ENCODE data around the gene KCNJ3.

Gene KCNJ3

DNA sequence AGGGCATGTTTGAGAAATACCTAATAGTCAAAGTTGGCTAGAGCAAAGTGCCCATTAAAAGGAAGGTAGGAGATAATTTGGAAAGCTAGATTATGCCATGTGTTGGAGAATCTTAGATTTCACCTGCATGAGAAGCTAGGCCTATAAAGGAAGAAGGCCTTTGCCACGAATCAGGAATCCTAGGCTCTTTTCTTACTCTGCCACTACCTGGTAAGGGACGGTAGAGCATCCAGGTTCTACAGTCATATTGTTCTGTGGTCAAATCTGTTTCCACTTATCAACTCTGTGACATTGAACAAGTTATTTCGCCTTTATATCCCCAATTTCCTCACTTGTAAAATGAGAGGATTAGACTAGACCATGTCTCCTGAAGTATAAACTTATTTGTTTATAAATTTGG lies 3.6 kb upstream of the KCNJ3 start:
- H3K4me3 ChIP-seq (ENCODE audit: control insufficient read depth, low read depth, low read length): no peak overlapping the region
- no peak for DNase-seq (ENCODE audit: low read depth)
- TF ChIP-seq, protein P1, sequence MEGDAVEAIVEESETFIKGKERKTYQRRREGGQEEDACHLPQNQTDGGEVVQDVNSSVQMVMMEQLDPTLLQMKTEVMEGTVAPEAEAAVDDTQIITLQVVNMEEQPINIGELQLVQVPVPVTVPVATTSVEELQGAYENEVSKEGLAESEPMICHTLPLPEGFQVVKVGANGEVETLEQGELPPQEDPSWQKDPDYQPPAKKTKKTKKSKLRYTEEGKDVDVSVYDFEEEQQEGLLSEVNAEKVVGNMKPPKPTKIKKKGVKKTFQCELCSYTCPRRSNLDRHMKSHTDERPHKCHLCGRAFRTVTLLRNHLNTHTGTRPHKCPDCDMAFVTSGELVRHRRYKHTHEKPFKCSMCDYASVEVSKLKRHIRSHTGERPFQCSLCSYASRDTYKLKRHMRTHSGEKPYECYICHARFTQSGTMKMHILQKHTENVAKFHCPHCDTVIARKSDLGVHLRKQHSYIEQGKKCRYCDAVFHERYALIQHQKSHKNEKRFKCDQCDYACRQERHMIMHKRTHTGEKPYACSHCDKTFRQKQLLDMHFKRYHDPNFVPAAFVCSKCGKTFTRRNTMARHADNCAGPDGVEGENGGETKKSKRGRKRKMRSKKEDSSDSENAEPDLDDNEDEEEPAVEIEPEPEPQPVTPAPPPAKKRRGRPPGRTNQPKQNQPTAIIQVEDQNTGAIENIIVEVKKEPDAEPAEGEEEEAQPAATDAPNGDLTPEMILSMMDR (conservative IDR thresholded peaks at IDR 0.05; ENCODE audit: control insufficient read depth, insufficient read depth, low read depth, low read length): no peak

DNA sequence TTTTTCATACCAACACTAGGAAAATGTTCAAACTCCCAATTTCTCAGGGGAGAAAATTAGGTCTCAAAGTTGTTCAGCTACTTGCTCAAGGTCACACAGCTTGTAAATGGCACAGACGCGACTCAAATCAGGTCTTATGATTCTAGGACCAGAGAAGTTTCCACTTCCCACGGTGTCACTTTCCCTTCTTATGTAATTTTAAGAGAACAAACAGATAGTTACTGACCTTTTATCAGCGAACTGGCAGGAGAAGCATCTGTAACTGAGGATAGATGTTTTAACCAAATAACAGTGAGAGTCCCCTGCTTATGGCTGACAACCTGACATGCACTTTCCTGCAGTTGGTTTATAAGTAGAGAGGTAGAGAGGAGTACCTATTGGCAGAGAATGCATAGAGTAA lies 2.1 kb upstream of the KCNJ3 start:
- H3K4me3 ChIP-seq (ENCODE audit: control insufficient read depth, low read depth, low read length): no peak overlapping the region
- no peak for DNase-seq (ENCODE audit: low read depth)
- TF ChIP-seq, protein P1 (conservative IDR thresholded peaks at IDR 0.05; ENCODE audit: control insufficient read depth, insufficient read depth, low read depth, low read length): no peak

DNA sequence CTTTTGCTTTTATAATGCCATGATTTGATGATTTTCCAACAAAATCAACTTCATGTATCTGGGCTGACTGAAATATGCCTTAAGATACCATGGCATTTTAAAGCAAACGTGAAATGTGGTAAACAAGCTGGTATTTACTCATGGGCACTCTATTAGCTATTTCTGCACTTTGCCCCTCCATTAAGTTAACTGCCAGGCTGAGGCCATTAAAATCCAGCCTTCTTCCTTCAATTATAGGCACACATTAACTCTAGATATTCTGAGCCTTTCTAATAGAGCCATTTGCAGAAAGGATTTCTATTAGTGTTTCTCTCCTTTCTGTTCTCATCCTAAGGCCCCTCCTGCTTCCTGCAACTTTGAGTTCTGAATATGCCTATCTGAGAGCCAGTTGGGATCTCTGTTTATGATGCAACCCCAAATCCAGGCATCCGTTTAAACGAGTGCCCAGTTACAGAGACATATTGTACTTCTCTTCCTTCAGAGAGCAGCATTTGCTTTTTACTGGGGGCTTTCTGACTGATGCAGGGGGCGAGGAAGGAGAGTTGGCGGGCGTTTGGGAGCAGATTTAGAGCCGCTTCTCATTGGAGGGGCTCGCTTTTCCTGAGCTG lies 1.6 kb upstream of the KCNJ3 start:
- TF ChIP-seq, protein P1 (conservative IDR thresholded peaks at IDR 0.05; ENCODE audit: control insufficient read depth, insufficient read depth, low read depth, low read length): no peak
- DNase-seq (ENCODE audit: low read depth): no peak
- H3K4me3 ChIP-seq (ENCODE audit: control insufficient read depth, low read depth, low read length): no peak overlapping the region

DNA sequence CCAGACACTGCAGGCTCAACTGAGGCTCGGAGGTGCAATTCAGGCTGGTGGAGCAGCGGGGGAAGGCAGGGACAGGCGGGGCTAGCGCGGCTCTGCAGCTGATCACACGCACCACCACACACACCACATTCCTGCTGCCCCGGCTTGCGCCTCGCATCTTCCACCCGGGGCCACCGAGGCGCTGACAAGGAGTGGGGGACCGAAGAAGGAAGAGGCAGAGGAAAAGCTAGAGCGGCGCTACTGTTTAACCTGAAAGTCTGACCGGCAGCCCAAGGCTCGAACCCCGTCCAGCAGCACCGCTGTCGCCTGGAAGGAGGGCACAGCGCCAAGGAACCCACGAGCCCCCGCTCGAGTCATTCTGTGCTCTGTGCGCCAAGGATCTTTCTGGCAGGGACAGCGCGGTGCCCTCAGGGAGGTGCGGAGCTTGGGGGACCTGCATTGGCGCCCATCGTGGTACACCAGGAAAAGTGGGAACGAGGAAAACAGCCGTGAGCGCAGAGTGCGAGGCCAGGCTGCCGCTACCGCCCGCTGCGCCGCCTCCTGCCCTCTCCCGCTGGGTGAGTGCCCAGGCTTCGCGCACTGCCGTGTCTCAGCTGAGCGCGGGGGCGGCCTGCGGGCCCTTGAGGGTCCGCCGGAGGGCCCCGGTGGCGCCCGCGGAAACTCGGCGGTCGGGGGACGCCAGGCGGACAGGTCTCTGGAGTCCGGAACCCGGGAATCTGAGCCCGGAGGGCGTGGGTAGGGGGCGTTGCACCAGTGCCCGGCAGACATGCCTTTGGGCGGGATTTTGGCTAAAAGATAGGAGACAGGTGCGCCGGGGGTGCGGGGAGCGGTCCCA lies 860 bp upstream of the KCNJ3 start:
- TF ChIP-seq, protein P1 (conservative IDR thresholded peaks at IDR 0.05; ENCODE audit: control insufficient read depth, insufficient read depth, low read depth, low read length): no peak
- H3K4me3 ChIP-seq (ENCODE audit: control insufficient read depth, low read depth, low read length): no peak overlapping the region
- no peak for DNase-seq (ENCODE audit: low read depth)

DNA sequence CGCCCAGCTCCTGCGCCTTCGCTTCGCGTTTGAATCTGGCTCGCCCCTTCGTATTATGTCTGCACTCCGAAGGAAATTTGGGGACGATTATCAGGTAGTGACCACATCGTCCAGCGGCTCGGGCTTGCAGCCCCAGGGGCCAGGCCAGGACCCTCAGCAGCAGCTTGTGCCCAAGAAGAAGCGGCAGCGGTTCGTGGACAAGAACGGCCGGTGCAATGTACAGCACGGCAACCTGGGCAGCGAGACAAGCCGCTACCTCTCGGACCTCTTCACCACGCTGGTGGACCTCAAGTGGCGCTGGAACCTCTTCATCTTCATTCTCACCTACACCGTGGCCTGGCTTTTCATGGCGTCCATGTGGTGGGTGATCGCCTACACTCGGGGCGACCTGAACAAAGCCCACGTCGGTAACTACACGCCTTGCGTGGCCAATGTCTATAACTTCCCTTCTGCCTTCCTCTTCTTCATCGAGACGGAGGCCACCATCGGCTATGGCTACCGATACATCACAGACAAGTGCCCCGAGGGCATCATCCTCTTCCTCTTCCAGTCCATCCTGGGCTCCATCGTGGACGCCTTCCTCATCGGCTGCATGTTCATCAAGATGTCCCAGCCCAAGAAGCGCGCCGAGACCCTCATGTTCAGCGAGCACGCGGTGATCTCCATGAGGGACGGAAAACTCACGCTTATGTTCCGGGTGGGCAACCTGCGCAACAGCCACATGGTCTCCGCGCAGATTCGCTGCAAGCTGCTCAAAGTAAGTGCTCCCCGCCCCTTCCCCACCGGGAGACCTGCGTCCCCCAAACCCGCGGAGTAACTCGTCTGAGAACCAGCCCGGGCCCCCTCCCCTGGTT lies 453 bp downstream of the KCNJ3 start:
- TF ChIP-seq, protein P1 (conservative IDR thresholded peaks at IDR 0.05; ENCODE audit: control insufficient read depth, insufficient read depth, low read depth, low read length): no peak
- H3K4me3 ChIP-seq (ENCODE audit: control insufficient read depth, low read depth, low read length): no peak overlapping the region

DNA sequence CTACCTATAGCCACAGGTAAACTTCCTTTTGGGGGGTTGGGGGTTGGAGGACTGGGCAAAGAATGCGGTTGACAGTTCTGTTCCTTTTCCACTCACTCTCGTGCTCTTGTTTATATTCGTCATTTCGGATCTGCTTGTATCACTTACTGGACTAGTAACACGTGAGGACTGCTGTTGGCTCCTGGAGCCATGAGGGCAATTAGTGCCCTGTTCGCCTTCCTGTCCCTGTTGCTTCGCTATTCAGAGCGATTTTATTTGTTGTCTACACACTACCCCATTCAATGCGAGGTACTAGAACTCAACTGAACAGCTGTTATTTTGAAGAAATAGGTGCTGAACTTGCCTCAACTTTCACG lies 1.1 kb downstream of the KCNJ3 start:
- H3K4me3 ChIP-seq (ENCODE audit: control insufficient read depth, low read depth, low read length): no peak overlapping the region
- no peak for DNase-seq (ENCODE audit: low read depth)
- TF ChIP-seq, protein P1 (conservative IDR thresholded peaks at IDR 0.05; ENCODE audit: control insufficient read depth, insufficient read depth, low read depth, low read length): no peak

More for the DNA sequence above, 453 bp downstream of the KCNJ3 start:
- DNase-seq (ENCODE audit: low read depth): no peak

Measured in fibroblast of mammary gland (primary cell).